Hepatocyte (in vitro differentiated cells): ENCODE results near the gene AQP1.

Experiments used
- EZH2phosphoT487 ChIP-seq: fragments of 200-600 bp; sonication (generic); IDR thresholded peaks from one replicate; pipeline ENCODE4 v1.6.1; 2018; ENCODE audit warnings: antibody characterized with exemption, mild to moderate bottlenecking, low read depth, moderate library complexity; ENCODE audit not compliant: unreplicated experiment, severe bottlenecking
- TF ChIP-seq, protein P1 (sequence below): fragments of 200-600 bp; sonication (generic); IDR thresholded peaks from 2 replicates; pipeline ENCODE4 v1.5.1; 2016; ENCODE audit warnings: antibody characterized with exemption, mild to moderate bottlenecking; ENCODE audit not compliant: poor library complexity

DNA sequence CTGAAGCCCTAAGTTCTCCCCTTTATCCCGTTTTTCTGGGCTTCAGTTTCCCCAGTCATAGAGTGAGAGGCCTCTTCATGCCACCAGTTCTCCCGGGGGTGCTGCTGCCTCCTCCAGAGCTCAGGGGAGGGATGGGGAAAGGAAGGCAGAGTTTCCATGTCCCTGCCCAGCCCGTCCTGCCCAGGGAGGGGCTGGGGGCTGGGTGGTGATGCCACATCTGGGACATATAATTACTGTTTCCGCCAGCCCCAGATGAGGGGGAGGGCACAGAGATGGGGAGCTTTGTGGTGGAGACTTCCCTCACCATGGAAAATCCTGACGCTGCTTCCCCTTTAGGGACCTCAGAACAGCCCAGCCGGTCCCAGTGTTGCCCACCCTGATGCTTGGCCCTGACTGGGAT, 4.1 kb downstream of the AQP1 start:
- TF ChIP-seq, protein P1, sequence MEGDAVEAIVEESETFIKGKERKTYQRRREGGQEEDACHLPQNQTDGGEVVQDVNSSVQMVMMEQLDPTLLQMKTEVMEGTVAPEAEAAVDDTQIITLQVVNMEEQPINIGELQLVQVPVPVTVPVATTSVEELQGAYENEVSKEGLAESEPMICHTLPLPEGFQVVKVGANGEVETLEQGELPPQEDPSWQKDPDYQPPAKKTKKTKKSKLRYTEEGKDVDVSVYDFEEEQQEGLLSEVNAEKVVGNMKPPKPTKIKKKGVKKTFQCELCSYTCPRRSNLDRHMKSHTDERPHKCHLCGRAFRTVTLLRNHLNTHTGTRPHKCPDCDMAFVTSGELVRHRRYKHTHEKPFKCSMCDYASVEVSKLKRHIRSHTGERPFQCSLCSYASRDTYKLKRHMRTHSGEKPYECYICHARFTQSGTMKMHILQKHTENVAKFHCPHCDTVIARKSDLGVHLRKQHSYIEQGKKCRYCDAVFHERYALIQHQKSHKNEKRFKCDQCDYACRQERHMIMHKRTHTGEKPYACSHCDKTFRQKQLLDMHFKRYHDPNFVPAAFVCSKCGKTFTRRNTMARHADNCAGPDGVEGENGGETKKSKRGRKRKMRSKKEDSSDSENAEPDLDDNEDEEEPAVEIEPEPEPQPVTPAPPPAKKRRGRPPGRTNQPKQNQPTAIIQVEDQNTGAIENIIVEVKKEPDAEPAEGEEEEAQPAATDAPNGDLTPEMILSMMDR, result no peak
- TF ChIP-seq EZH2phosphoT487, result no peak
